IMR-90 (cell line): ENCODE data around the gene CMKLR1. TPM values are rescaled to one million over a fixed set of nuclear protein-coding genes. Genes with fewer than 3 reads are reported as not detected.

ENCODE experiments used
- ATAC-seq: fragments of 200-7000 bp; cut with Tn5 transposase; 2 replicates; pipeline ENCODE4 v1.9.1; 2020; ENCODE audit warnings: low read depth, mild to moderate bottlenecking, moderate library complexity
- BruUV-seq: library from RNA; stranded (reverse); fragments of 400-500 nt; replicated peaks from 2 replicates; lab custom pipeline; 2021; lab: Mats Ljungman, UMichigan
- CTCF ChIA-PET: fragments of 300-600 bp; formaldehyde crosslinking; extraction: SDS; loops from one replicate; lab custom pipeline; 2021; ENCODE audit warnings: antibody characterized with exemption; lab: Yijun Ruan, JAX
- POLR2A ChIA-PET: fragments of 300-600 bp; sonication (Branson Sonifier 250); formaldehyde crosslinking; loops from one replicate; lab custom pipeline; 2022; ENCODE audit warnings: antibody characterized with exemption; ENCODE audit not compliant: unreplicated experiment; lab: Charles Lee
- DNase-seq: peaks from one replicate; pipeline ENCODE4 v3.0.0; 2013
- H2AFZ ChIP-seq: replicated peaks from 2 replicates; pipeline ENCODE3; 2013; ENCODE audit warnings: low read length, mild to moderate bottlenecking; ENCODE audit not compliant: poor library complexity
- H2AK5ac ChIP-seq: 2 replicates; pipeline ENCODE4 v1.6.1; 2013; ENCODE audit warnings: low read depth, low read length, inconsistent platforms
- H2AK9ac ChIP-seq: replicated peaks from 2 replicates; pipeline ENCODE3; 2013; ENCODE audit warnings: mild to moderate bottlenecking, low read depth, low read length, moderate library complexity; ENCODE audit not compliant: poor library complexity
- H2BK120ac ChIP-seq: 2 replicates; pipeline ENCODE4 v1.6.1; 2013; ENCODE audit warnings: low read depth, low read length, inconsistent platforms
- H2BK15ac ChIP-seq: 3 replicates; pipeline ENCODE4 v1.6.1; 2013; ENCODE audit warnings: low read depth, low read length, inconsistent platforms
- H2BK20ac ChIP-seq: 2 replicates; pipeline ENCODE4 v1.6.1; 2013; ENCODE audit warnings: low read depth, mild to moderate bottlenecking, inconsistent platforms, low read length, moderate library complexity
- H2BK5ac ChIP-seq: 2 replicates; pipeline ENCODE4 v1.6.1; 2013; ENCODE audit warnings: mild to moderate bottlenecking, low read depth, low read length, inconsistent platforms; ENCODE audit not compliant: poor library complexity, severe bottlenecking
- H3K14ac ChIP-seq: replicated peaks from 2 replicates; pipeline ENCODE4 v1.6.1; 2013; ENCODE audit warnings: low read depth, low read length, inconsistent platforms
- H3K18ac ChIP-seq: 2 replicates; pipeline ENCODE4 v1.6.1; 2013; ENCODE audit warnings: low read depth, low read length, control low read depth
- H3K23ac ChIP-seq: 2 replicates; pipeline ENCODE4 v1.6.1; 2013; ENCODE audit warnings: low read depth, low read length, inconsistent platforms
- H3K27ac ChIP-seq: 2 replicates; pipeline ENCODE4 v1.5.1; 2013; ENCODE audit warnings: mild to moderate bottlenecking, control low read depth, low read length; ENCODE audit not compliant: insufficient read depth
- H3K27me3 ChIP-seq: 2 replicates; pipeline ENCODE4 v1.6.1; 2013; ENCODE audit warnings: low read length; ENCODE audit not compliant: control insufficient read depth, insufficient read depth
- H3K36me3 ChIP-seq: 2 replicates; pipeline ENCODE4 v1.6.1; 2013; ENCODE audit warnings: low read length, mixed read lengths; ENCODE audit not compliant: control insufficient read depth, insufficient read depth
- H3K4ac ChIP-seq: 2 replicates; pipeline ENCODE4 v1.6.1; 2013; ENCODE audit warnings: low read depth, low read length, inconsistent platforms
- H3K4me1 ChIP-seq: 2 replicates; pipeline ENCODE4 v1.6.1; 2013; ENCODE audit warnings: low read length, mixed read lengths; ENCODE audit not compliant: control insufficient read depth, insufficient read depth
- H3K4me2 ChIP-seq: 2 replicates; pipeline ENCODE4 v1.6.1; 2013; ENCODE audit warnings: low read depth, mild to moderate bottlenecking, control low read depth, low read length, moderate library complexity
- H3K4me3 ChIP-seq: 2 replicates; pipeline ENCODE4 v1.5.1; 2013; ENCODE audit warnings: low read depth, mild to moderate bottlenecking, control low read depth, low read length, moderate library complexity; ENCODE audit not compliant: insufficient read depth
- H3K56ac ChIP-seq: 2 replicates; pipeline ENCODE4 v1.6.1; 2013; ENCODE audit warnings: low read length, inconsistent platforms; ENCODE audit not compliant: insufficient read depth; ENCODE audit errors: extremely low read depth
- H3K79me1 ChIP-seq, 2 experiments: 2 replicates each; pipeline ENCODE4 v1.6.1; 2013; ENCODE audit warnings: low read length in 2 of 2, inconsistent platforms in 1 of 2, low read depth in 1 of 2
- H3K9ac ChIP-seq: 2 replicates; pipeline ENCODE4 v1.6.1; 2013; ENCODE audit warnings: low read depth, low read length, control low read depth
- H3K9me1 ChIP-seq: 2 replicates; pipeline ENCODE4 v1.6.1; 2013; ENCODE audit warnings: low read length, inconsistent platforms; ENCODE audit not compliant: insufficient read depth
- H3K9me3 ChIP-seq: 2 replicates; pipeline ENCODE4 v1.6.1; 2013; ENCODE audit warnings: low read length; ENCODE audit not compliant: control insufficient read depth, insufficient read depth
- H4K20me1 ChIP-seq: 2 replicates; pipeline ENCODE4 v1.6.1; 2013; ENCODE audit warnings: low read length, inconsistent platforms; ENCODE audit not compliant: insufficient read depth
- H4K5ac ChIP-seq: 2 replicates; pipeline ENCODE4 v1.6.1; 2013; ENCODE audit warnings: mild to moderate bottlenecking, low read depth, low read length, control low read depth
- H4K8ac ChIP-seq, 2 experiments: 2 replicates each; pipeline ENCODE4 v1.6.1; 2013; ENCODE audit warnings: low read depth in 2 of 2, low read length in 2 of 2, control low read depth in 1 of 2, inconsistent platforms in 1 of 2
- H4K91ac ChIP-seq: 2 replicates; pipeline ENCODE4 v1.6.1; 2013; ENCODE audit warnings: low read depth, low read length, inconsistent platforms; ENCODE audit not compliant: insufficient read depth
- CEBPB ChIP-seq: IDR thresholded peaks from 2 replicates; pipeline ENCODE4 v1.6.1; 2012; ENCODE audit warnings: low read depth, low read length, improper control_type of control experiment
- MAFK ChIP-seq: IDR thresholded peaks from 2 replicates; pipeline ENCODE4 v1.6.1; 2012; ENCODE audit warnings: low read depth, low read length, improper control_type of control experiment
- MXI1 ChIP-seq: IDR thresholded peaks from 2 replicates; pipeline ENCODE4 v1.6.1; 2012; ENCODE audit warnings: low read depth, mild to moderate bottlenecking, low read length, moderate library complexity, borderline replicate concordance
- NFE2L2 ChIP-seq: fragments of 150-350 bp; IDR thresholded peaks from 2 replicates; pipeline ENCODE4 v1.6.1; 2016; ENCODE audit warnings: low read depth, mild to moderate bottlenecking, low read length
- RCOR1 ChIP-seq: IDR thresholded peaks from 2 replicates; pipeline ENCODE4 v1.6.1; 2012; ENCODE audit warnings: mild to moderate bottlenecking, low read length, improper control_type of control experiment; ENCODE audit not compliant: insufficient replicate concordance
- WGBS, 2 experiments: methylation state at CpG; one replicate each; pipeline versions ENCODE4 v1.1.5 to v1.1.7; 2013; ENCODE audit warnings: missing lambda C conversion rate in 2 of 2; ENCODE audit not compliant: insufficient read length in 1 of 2; ENCODE audit errors: extremely low coverage in 2 of 2; 5-methylcytosine and 5-hydroxymethylcytosine counted together
- dilution Hi-C: fragments of 300-500 bp; cut with HindIII; formaldehyde crosslinking; loops from one replicate; pipeline ENCODE4 v1.14.3; 2018; ENCODE audit warnings: low sequenced_read_pairs; ENCODE audit not compliant: unreplicated experiment
- in situ Hi-C: fragments of 300-500 bp; cut with MboI; formaldehyde crosslinking; loops from 3 replicates; pipeline ENCODE4 v1.14.3; 2019; ENCODE audit warnings: low sequenced_read_pairs, inconsistent platforms, mixed read lengths
- intact Hi-C: fragments of 100-400 bp; cut with micrococcal nuclease; formaldehyde crosslinking; loops from 2 replicates; pipeline ENCODE4 v1.10.0; 2022
- polyA plus RNA-seq, 3 experiments: library from polyadenylated mRNA; depleted of rRNA; stranded (reverse); fragments of >200 nt; gene quantifications; 2 replicates each; pipeline ENCODE4 v1.2.3, GENCODE V29; 2012; ENCODE audit warnings: low replicate concordance in 1 of 3
- total RNA-seq: library from RNA; depleted of rRNA; stranded (reverse); fragments of >200 nt; gene quantifications from 2 replicates; pipeline ENCODE4 v1.2.3, GENCODE V29; 2012
- TF ChIP-seq, protein P1 (sequence below): fragments of 150-350 bp; IDR thresholded peaks from 2 replicates; pipeline ENCODE4 v1.6.1; 2017; ENCODE audit warnings: mild to moderate bottlenecking, antibody characterized with exemption, low read length, low read depth

Gene CMKLR1
- total and polyA plus RNA-seq, 2 of the 4 experiments (the other 2 are of a cell fraction) = not detected

DNA sequence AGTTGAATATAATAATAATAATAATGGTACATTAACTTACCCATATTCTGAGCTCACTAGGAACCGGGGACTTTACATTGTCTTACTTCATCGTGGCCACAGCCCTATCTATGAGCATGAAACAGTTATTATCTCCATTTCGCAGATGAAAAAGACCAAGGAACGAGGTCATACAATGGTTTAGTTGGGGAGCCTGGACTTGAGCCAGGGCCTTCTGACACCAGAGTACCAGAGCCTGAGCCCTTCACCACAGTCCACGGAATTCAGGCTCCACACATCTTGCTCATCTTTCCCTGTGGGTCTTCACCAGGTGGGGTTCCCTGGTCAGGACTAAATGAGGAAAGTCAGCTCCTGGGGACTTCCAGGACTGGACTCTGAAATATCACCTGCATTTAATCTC is 31.3 kb upstream of the CMKLR1 start:
- Histone ChIP-seq H3K9me3 (peaks cover 3% of the 10 kb centered on the region; the same call in 1 of the 2 replicates), H2AK5ac (no peak overlapping the region), H3K23ac (no peak overlapping the region), H2AFZ (no peak overlapping the region), H3K36me3 (no peaks in the 10 kb centered on the region), H3K4me1 (no peaks in the 10 kb centered on the region), H3K56ac (no peak overlapping the region), H2BK20ac (no peak overlapping the region), H3K27me3 (no peaks in the 10 kb centered on the region), H4K5ac (no peak overlapping the region), H3K9me1 (no peaks in the 10 kb centered on the region), H4K20me1 (no peaks in the 10 kb centered on the region), H3K27ac (no peak overlapping the region), H3K18ac (no peak overlapping the region), H3K4me3 (no peak overlapping the region), H3K4me2 (no peak overlapping the region), H2BK120ac (no peak overlapping the region), H2AK9ac (no peak overlapping the region), H3K4ac (no peak overlapping the region), H4K91ac (no peak overlapping the region), H2BK15ac (no peak overlapping the region), H4K8ac (no peak overlapping the region), H2BK5ac (no peak overlapping the region), H3K9ac (no peak overlapping the region), H3K79me1 (no peaks in the 10 kb centered on the region), H3K14ac (no peak overlapping the region)
- WGBS, 2 experiments = 0% methylated on average over 1 of the region's 5 CpGs; no CpG with 5 or more reads in 1 of the 2 experiments
- TF ChIP-seq NFE2L2 (no peak), MAFK (no peak), CEBPB (no peak), RCOR1 (no peak), MXI1 (no peak)
- TF ChIP-seq, protein P1, sequence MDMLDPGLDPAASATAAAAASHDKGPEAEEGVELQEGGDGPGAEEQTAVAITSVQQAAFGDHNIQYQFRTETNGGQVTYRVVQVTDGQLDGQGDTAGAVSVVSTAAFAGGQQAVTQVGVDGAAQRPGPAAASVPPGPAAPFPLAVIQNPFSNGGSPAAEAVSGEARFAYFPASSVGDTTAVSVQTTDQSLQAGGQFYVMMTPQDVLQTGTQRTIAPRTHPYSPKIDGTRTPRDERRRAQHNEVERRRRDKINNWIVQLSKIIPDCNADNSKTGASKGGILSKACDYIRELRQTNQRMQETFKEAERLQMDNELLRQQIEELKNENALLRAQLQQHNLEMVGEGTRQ = no peak
- DNase-seq = no peak
- no TSS peak for BruUV-seq
- ChIA-PET POLR2A (no interaction called here), CTCF (no interaction called here)
- intact Hi-C loops (no loop called here), in situ Hi-C loops (no loop called here), dilution Hi-C loops (no loop called here)
- ATAC-seq = no peak
